GM20431 (cell line): Measurements from ENCODE around the gene FBXO44.

ENCODE experiments used
- in situ Hi-C: fragments of 300-500 bp; cut with MseI, MboI; formaldehyde crosslinking; loops from one replicate; pipeline ENCODE4 v1.15.0; 2020; ENCODE audit warnings: low sequenced_read_pairs; ENCODE audit not compliant: unreplicated experiment

The FBXO44 gene

DNA sequence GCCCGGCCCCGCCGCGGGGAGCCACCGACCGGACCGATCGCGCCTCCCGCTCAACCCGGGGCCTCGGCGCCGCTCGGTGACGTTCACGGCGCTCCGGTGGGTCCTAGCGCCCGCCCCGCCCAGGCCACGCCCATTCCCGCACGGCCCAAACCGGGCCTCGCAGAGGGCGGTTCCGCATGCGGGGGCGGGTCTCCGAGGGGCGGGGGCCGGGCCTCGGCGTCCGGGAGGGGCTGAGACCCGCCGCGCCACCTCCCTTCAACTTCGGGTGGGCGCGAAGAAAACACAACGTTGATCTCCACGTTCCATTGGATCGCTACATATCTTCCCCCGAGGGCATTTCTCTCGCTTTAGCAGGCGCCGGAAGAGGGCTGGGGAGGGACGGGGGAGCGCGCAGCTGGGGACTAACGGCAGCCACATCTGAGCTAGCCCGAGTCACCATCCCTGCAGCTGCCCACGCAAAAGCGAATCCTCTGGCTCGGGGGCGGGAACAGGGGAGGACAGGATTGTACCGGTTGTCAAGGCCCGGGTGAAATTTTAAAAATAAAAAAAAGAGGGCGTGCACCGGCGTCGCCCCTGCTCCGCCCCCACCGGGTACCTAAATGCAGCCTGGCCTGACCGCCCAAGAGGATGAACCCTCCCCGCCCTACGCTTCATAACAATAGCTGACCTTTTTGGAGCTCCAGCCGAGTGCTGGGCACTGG is 26.5 kb downstream of the FBXO44 start, which contains the start of gene MAD2L2:
Gene MAD2L2 (minus strand): TSS at position 78 of the 701 bp plus-strand sequence. CDS start 547 bp downstream, outside the sequence.
- in situ Hi-C loops = no loop called here

DNA sequence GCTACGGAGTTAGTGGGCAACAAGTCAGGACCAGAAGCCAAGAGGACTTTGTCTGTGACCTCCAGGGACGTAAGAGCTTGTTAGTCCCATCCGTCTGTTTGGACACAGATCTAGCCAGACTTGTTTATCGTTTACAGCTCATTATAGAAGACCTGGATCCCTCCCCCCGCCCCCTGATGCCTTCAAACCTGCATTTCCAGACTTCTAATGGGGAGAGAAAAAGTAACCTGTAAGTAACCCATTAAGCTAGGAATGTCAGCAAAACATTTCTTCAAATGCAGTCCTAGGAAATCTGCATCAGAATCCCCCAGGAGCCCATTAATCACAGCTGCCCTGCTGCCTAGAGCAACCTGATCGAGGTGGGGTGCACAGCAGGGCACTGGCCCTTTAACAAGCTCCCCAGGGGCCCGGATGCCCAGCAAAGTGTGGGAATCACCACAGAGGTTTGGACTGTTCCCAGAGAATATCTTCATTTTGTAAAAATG is 27.7 kb downstream of the FBXO44 start:
- in situ Hi-C loops = no loop called here

DNA sequence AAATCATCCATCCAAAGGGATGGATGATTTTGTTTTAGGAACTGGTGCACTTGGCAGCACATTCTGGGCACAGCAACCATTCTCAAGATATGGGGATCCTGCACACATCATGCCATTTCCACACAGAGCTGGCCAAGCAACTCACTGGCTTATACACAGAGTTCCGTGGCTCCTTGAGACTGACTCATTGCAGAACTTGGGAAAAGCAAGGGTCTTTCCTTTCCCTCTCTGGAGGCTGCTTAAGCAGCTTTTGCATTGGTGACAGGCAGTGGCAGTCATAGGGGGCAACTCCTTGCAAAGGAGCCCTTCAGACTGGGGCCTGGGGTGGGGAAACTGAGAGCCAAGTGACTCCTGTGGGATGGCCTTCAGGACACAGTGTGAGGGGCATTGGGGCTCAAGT is 28.1 kb downstream of the FBXO44 start:
- in situ Hi-C loops = no loop called here

GRCh38 chr1:11684070-11684469 is 29.4 kb downstream of the FBXO44 start:
- in situ Hi-C loops = no loop called here

- in situ Hi-C loops = no loop called here
Observed at GRCh38 chr1:11685210-11685752, 30.6 kb downstream of the FBXO44 start.

DNA sequence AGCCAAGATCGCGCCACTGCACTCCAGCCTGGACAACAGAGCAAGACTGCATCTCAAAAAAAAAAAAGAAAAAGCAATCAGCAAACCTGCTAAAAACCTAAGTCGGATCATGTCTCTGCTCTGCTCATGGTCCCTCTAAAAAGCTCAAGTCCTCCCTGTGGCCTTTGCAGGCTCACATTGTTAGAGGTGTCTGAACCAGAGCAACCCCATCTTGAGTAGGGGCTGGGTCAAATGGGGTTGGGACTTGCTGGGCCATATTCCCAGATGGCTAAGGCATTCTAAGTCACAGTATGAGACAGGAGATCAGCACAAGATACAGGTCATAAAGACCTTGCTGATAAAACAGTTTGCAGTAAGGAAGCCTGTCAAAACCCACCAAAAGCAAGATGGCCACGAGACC is 33.8 kb downstream of the FBXO44 start:
- in situ Hi-C loops = no loop called here

GRCh38 chr1:11690397-11691301 is 36.0 kb downstream of the FBXO44 start:
- in situ Hi-C loops = no loop called here

GRCh38 chr1:11691302-11691914 is 36.7 kb downstream of the FBXO44 start, which contains the start of gene DRAXIN:
Gene DRAXIN, plus strand, starts transcription at chr1:11691710. Its CDS starts 14,549 bp downstream, at chr1:11706259.
- in situ Hi-C loops = no loop called here

DNA sequence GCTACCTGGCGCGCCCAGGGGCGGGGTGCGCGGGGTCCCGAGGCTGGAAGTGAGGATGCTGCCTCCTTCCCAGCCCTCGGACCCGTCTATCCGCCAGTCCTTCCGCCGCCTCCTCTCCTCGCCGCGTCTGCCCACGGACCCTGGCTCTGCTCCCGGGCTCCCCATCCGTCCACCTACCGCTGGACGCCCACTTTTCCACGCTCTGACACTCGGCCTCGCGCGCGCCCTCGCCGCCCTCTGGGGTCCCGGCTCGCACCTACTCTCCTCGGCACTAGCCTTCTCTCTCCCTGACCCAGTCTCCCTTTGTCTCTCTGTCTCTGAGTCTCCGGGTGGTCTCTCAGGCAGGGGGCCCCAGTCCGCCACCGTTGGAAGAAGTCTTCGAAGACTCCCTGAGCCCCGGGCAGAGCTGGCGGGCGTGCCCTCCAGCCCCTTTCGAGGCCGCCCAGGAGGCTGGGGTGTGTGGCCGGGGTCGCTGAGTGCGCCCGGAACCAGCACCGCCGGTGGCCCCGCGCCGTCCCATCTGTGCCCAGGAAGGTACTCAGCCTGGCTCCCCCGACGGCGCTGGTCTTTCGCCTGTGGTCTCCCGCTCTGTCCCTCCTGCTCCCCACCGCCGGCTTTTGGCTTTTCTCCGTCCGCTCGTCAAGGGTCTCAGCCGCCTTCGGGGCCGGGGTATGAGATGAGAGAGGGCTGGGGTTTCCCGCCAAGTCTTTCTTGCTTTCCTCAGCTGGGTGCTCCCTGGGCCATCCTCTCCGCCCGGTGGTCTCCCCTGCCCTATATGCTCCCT is 37.4 kb downstream of the FBXO44 start:
- in situ Hi-C loops = no loop called here

DNA sequence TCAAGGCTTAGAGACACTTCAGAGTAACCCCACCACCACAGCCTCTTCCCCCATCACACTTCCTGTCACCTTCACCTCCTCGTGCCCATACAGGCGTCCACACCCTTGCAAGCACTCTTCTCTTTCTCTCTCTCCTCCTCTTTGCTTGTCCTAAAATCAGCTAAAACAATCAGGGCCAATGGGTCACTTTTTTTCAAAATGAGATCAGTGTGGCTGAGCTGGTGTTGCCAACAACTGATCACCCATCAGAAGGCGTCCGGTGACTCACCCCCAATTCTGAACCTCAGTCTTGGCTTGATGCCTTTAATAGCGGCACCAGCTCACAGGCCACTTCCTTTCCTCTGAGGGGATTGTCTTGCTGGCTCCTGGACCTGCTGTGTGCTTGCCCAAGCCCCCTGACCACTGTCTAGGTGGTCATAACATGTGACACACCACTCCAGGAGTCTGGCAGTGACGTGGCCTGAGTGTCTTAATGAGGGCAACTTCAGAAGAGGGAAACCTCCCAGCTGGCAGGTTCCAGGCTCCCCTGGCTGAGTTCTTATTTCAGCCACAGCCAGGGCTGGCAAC is 38.4 kb downstream of the FBXO44 start:
- in situ Hi-C loops = no loop called here

- in situ Hi-C loops = no loop called here
Observed at GRCh38 chr1:11693917-11694316, 39.2 kb downstream of the FBXO44 start.

GRCh38 chr1:11695861-11696260 is 41.2 kb downstream of the FBXO44 start:
- in situ Hi-C loops = no loop called here

GRCh38 chr1:11697188-11697892 is 42.7 kb downstream of the FBXO44 start:
- in situ Hi-C loops = no loop called here

- in situ Hi-C loops = no loop called here
Observed at GRCh38 chr1:11697893-11698210, 43.2 kb downstream of the FBXO44 start.

DNA sequence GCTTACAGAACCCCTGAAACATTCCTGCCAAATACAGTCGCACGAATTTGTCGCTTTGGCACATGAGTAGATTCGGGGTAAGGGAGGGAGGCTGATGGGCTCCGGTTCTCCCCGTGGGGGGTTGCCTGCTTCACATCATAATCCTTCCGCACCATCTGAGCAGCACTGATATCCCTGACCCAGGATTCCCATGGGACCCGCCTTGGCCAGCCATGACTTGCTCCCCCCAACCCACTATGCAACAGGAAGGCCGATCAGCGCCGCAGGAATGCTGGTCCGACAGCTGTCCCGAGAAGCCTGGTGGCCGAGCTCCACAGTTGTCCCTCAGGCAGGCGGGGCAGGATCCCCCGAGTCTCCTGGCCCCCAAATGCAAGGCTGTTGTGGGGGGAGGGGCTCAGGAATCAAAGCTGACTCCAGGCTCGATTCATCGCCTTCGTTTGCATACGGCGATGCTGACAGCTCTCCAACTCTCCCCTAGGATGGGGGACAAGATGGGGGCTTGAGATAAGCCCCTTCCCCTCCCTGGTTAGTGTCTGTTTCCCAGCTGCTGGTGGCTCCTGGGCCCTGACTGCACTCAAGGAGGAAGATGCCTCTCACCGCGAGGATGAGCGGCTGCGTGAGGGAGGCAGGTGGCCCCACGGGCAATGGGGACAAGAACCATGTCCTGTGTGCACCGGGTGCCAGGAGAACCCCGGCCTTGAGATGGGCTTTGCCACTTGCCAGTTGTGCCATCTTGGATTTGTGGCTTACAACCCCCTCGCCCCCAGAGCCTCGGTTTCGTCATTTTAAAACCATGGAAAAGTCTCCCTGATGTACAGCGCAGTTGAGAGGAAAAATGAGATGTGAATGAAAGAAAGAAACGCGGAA is 46.2 kb downstream of the FBXO44 start:
- in situ Hi-C loops = no loop called here

GRCh38 chr1:11701551-11701961 is 46.9 kb downstream of the FBXO44 start:
- in situ Hi-C loops = no loop called here

DNA sequence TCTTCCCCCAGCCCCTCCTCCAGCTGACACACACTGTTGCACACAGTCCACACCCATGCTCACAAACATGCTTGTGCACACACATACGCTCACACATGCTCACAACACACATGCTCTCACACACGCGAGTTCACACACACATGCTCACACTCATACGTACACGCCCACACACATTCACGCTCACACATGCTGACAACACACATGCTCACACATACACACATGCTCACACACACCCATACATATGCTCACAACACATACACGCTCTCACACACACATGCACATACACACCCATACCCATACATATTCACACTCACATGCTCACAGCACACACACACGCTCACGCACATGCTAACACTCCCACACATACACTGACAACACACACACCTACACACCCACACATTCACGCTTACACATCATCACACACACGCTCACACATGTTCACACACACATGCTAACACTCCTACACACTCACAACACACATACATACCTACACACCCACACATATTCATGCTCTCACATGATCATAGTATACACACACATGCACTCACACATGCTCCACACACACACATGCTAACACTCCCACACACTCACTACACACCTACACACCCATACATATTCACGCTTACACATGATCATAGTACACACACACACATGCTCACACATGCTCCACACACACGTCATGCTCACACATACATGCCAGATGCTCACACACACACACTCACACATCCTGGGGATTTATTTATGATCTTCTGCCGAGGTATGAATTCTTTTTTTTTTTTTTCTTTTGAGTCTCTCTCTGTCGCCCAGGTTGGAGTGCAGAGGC is 47.5 kb downstream of the FBXO44 start:
- in situ Hi-C loops = no loop called here
